ENCODE measurements around the gene ZBTB46. TPM values are rescaled to one million over a fixed set of nuclear protein-coding genes. Genes with fewer than 3 reads are reported as not detected.

ZBTB46 gene
- total RNA-seq, 1 donor from 2014 or later, result 11.6 TPM

DNA sequence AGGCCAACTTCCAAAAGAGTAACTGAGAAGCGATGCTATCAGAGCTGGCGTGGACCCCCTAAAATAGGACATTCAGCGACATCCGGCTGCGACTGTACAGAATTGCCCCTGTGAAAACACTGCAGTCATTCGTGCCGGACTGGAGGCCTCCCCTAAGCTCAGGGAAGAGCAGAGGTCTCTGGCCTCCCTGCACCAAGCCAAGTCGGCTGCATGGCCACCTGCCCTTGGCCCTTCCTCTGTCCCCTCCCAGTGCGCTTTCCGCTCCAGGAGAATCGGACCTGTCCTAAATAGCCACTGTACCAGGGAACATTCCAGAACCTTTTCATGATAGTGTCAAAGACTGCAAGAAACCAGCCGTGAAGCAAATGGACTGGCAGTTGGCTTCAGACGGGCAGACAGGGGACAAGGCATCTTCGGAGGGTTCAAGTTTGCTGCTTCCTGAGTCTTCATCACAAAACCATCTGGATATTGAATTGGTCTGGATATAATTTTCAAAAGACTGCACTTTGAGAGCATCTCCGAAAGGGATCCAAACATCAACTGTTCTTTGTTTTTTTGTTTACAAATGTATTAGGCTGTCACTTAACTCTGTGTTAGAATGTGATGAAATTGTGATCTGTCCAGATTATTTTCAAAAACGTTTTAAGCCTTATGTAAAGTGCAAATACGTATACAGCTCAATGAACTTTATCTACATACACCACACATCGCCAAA, 75.0 kb downstream of the ZBTB46 start:
- Mint-ChIP-seq H3K4me3 (no peak overlapping the region), H3K9me3 (peaks cover 4% of the 10 kb centered on the region), H3K27ac (no peak overlapping the region), H3K4me1 (no peaks in the 10 kb centered on the region), H3K27me3 (ENCODE audit: low read depth) (no peaks in the 10 kb centered on the region), H3K36me3 (peaks cover 1% of the 10 kb centered on the region)
- TF ChIP-seq, protein P1, sequence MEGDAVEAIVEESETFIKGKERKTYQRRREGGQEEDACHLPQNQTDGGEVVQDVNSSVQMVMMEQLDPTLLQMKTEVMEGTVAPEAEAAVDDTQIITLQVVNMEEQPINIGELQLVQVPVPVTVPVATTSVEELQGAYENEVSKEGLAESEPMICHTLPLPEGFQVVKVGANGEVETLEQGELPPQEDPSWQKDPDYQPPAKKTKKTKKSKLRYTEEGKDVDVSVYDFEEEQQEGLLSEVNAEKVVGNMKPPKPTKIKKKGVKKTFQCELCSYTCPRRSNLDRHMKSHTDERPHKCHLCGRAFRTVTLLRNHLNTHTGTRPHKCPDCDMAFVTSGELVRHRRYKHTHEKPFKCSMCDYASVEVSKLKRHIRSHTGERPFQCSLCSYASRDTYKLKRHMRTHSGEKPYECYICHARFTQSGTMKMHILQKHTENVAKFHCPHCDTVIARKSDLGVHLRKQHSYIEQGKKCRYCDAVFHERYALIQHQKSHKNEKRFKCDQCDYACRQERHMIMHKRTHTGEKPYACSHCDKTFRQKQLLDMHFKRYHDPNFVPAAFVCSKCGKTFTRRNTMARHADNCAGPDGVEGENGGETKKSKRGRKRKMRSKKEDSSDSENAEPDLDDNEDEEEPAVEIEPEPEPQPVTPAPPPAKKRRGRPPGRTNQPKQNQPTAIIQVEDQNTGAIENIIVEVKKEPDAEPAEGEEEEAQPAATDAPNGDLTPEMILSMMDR (IDR thresholded peaks at IDR 0.05; ENCODE audit: unreplicated experiment), result no peak
- DNase-seq (ENCODE audit: low spot score in 2 of 2, unreplicated experiment in 2 of 2), result no peak

DNA sequence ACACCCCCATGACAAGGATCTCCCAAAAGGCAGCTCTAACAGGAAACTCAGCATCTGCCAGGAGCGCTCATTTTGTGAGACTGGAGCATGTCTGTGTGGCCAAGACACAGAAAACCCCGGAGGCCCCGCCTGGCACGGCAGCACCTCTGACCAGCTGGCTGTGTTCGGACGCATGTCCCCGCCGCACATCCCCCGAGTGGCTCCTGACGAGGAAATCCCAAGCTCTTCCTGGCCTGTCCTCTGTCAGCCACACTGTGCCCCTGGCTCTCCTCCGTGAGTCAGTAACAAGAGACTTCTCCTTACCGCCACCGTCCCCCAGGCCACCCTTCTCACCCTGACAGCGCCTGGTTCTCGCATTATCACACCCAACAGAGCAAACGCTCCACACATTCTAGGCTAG, 77.1 kb downstream of the ZBTB46 start:
- no peak overlapping the region for H3K27ac Mint-ChIP-seq
- no peaks in the 10 kb centered on the region for H3K27me3 Mint-ChIP-seq (ENCODE audit: low read depth)
- H3K4me3 Mint-ChIP-seq, result no peak overlapping the region
- no peaks in the 10 kb centered on the region for H3K4me1 Mint-ChIP-seq
- no peak for DNase-seq (ENCODE audit: low spot score in 2 of 2, unreplicated experiment in 2 of 2)
- peaks cover 2% of the 10 kb centered on the region for H3K9me3 Mint-ChIP-seq
- peaks cover 1% of the 10 kb centered on the region for H3K36me3 Mint-ChIP-seq
- TF ChIP-seq, protein P1 (IDR thresholded peaks at IDR 0.05; ENCODE audit: unreplicated experiment), result no peak

DNA sequence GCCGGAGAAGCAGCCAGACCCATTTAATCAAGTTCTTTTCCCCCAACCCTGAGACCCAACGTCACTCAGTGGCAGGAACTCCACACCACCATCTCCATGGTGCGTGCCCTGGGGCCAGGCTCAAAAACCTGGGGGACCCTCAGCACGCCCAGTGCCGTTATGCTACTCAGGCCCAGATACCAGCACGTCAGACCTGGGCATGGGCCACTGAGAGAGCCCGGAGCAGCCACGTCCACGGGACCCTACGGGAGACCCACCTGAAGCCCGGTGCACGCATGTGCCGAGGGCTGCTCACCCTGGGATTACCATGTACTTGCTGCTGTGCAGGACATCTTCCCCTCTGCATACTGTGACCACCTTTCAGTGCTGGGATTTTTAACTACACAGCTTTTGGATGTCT, 77.7 kb downstream of the ZBTB46 start:
- TF ChIP-seq, protein P1 (IDR thresholded peaks at IDR 0.05; ENCODE audit: unreplicated experiment), result no peak

GRCh38 chr20:63752411-63753101, 78.5 kb downstream of the ZBTB46 start:
- Mint-ChIP-seq H3K4me3 (no peak overlapping the region), H3K36me3 (no peaks in the 10 kb centered on the region), H3K27me3 (ENCODE audit: low read depth) (no peaks in the 10 kb centered on the region), H3K27ac (no peak overlapping the region), H3K9me3 (no peaks in the 10 kb centered on the region), H3K4me1 (no peaks in the 10 kb centered on the region)
- DNase-seq (ENCODE audit: low spot score in 2 of 2, unreplicated experiment in 2 of 2), result no peak
- TF ChIP-seq, protein P1 (IDR thresholded peaks at IDR 0.05; ENCODE audit: unreplicated experiment), result peak; percentile 22

More for the DNA sequence above, 77.7 kb downstream of the ZBTB46 start:
- H3K9me3 Mint-ChIP-seq, result no peaks in the 10 kb centered on the region
- H3K27me3 Mint-ChIP-seq (ENCODE audit: low read depth), result no peaks in the 10 kb centered on the region
- H3K27ac Mint-ChIP-seq, result no peak overlapping the region
- H3K36me3 Mint-ChIP-seq, result no peaks in the 10 kb centered on the region
- H3K4me1 Mint-ChIP-seq, result no peaks in the 10 kb centered on the region
- no peak for DNase-seq (ENCODE audit: low spot score in 2 of 2, unreplicated experiment in 2 of 2)
- H3K4me3 Mint-ChIP-seq, result no peak overlapping the region

GRCh38 chr20:63751471-63752271, 79.4 kb downstream of the ZBTB46 start:
- no peak for DNase-seq (ENCODE audit: low spot score in 2 of 2, unreplicated experiment in 2 of 2)
- H3K27ac Mint-ChIP-seq, result no peak overlapping the region
- H3K4me3 Mint-ChIP-seq, result no peak overlapping the region
- H3K4me1 Mint-ChIP-seq, result no peaks in the 10 kb centered on the region
- H3K27me3 Mint-ChIP-seq (ENCODE audit: low read depth), result no peaks in the 10 kb centered on the region
- no peaks in the 10 kb centered on the region for H3K9me3 Mint-ChIP-seq
- H3K36me3 Mint-ChIP-seq, result no peaks in the 10 kb centered on the region
- TF ChIP-seq, protein P1 (IDR thresholded peaks at IDR 0.05; ENCODE audit: unreplicated experiment), result no peak

Data from mesothelial cell of epicardium (in vitro differentiated cells).